Activated CD8-positive, alpha-beta memory T cell treated with anti-CD3 and anti-CD28 coated beads, Interleukin-2, amount 50 U/mL, for 1 hour (primary cell): ENCODE results near the gene PSMA8.
"Not testable (repeated sequence)": the region's sequence is repeated elsewhere in the genome, so short reads cannot be mapped to it uniquely, and the experiment has no call there.

ENCODE experiments used
- DNase-seq: peaks from one replicate; pipeline ENCODE4 v3.0.0-alpha.2; 2020; ENCODE audit errors: extremely low read depth

PSMA8 gene

DNA sequence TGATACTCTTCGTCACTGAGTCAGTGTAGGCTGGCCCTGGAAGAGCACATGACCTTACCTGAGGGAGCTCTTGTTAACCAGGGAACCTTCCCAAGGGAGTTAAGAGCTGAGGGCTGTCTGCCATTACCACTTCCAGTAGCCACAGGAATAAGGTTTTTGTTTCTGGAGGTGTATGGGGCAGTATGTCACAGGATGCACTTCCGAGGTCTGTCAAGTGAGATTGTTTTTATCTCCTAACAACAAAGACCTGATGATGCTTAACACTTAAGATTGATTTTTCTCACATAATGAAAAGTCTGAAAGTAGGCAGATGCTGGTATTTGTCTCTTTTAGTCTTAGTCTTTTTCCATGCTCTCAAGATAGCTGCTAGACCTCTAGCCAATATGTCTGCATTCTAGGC lies 41.8 kb downstream of the PSMA8 start:
- no peak for DNase-seq

DNA sequence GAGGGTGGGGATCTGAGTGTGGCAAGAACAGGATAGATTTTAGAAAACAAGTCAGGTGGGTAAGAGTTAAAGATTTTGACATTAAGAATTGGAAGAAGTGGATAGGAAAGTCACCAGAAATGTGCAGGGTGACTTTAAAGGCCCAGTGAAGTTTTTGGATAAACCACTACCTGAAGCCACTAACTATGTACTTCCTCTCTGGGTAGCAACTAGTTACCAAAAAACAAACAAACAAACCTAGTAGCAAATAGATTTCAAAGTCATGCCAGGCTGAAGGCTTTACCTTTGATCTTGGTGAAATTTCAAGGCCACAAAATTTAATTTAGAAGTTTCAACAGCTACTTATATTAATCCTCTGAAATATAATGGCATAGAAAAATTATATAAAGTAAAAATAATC lies 42.5 kb downstream of the PSMA8 start:
- no peak for DNase-seq

GRCh38 chr18:26181343-26181826 lies 47.7 kb downstream of the PSMA8 start:
- DNase-seq, result no peak

DNA sequence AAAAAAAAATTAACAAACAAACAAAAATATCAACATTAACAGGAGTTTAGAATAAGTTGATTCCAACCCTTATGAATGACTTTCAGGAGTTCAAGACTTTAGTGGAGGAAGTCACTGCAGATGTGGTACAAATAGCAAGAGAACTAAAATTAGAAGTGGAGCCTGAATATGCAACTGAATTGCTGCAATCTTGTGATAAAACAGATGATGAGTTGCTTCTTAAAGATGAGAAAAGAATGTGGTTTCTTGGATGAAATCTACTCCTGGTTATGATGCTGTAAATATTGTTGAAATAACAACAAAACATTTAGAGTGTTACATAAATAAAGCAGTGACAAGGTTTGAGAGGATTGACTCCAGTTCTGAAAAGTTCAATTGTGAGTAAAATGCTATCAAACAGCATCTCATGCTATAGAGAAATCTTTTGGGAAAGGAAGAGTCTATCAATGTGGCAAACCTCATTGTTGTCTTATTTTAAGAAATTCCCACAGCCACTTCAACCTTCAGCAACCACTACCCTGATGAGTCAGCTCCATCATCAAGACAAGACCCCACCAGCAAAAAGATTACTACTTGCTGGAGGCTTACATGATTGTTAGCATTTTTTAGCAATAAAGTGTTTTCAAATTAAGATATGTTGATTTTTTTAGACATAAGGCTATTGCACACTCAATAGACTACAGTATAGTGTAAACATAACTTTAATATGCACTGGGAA lies 49.9 kb downstream of the PSMA8 start:
- no peak for DNase-seq

DNA sequence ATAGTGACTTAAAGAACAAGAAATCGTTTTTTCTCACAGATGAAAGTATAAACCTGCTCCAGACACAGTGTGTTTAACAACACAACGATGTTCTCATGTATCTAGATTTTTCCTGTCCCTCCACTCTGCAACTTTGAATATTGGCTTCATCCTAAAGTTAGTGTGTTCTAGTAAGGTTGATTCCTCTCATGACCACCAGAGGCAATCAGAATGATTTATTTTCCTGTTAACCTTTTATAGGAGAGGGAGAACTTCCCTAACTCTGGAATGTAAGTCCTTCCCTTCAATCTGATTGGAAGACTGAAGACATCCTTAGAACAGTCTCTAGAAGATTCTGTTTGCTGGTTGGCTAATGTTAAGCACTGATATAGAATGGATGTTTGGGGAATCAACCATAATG lies 51.6 kb downstream of the PSMA8 start:
- no peak for DNase-seq

- DNase-seq, result no peak
Measured at GRCh38 chr18:26190506-26190905, 56.8 kb downstream of the PSMA8 start.

- no peak for DNase-seq
Measured at GRCh38 chr18:26192233-26192632, 58.6 kb downstream of the PSMA8 start.

- DNase-seq, result no peak
Measured at GRCh38 chr18:26196605-26197004, 62.9 kb downstream of the PSMA8 start.

DNA sequence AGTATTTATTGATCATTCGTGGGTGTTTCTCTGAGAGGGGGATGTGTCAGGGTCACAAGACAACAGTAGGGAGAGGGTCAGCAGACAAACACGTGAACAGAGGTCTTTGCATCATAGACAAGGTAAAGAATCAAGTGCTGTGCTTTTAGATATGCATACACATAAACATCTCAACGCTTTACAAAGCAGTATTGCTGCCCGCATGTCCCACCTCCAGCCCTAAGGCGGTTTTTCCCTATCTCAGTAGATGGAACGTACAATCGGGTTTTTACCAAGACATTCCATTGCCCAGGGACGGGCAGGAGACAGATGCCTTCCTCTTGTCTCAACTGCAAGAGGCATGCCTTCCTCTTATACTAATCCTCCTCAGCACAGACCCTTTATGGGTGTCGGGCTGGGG lies 68.3 kb downstream of the PSMA8 start:
- DNase-seq, result not testable (repeated sequence)

- no peak for DNase-seq
Measured at GRCh38 chr18:26205318-26205717, 71.6 kb downstream of the PSMA8 start.

DNA sequence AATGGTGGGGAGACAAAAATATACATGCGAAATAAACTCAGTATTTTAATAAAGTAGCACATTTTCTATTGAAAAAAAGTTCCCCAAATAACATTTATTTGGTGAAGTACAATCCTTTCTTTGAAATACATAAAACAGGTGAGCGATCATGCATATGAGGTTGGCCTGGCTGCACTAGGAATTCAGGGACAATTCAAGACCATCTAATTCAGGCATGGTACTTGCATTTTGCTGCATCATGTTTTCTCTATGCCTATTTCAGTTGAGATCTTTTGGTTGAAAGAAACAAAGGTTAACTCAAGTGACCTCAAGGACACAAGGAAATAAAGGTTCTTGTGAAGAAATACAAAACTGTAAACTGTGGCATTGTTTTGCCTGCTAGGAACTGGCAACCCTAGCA lies 72.8 kb downstream of the PSMA8 start:
- no peak for DNase-seq

- DNase-seq, result no peak
Measured at GRCh38 chr18:26207937-26208336, 74.3 kb downstream of the PSMA8 start.

DNA sequence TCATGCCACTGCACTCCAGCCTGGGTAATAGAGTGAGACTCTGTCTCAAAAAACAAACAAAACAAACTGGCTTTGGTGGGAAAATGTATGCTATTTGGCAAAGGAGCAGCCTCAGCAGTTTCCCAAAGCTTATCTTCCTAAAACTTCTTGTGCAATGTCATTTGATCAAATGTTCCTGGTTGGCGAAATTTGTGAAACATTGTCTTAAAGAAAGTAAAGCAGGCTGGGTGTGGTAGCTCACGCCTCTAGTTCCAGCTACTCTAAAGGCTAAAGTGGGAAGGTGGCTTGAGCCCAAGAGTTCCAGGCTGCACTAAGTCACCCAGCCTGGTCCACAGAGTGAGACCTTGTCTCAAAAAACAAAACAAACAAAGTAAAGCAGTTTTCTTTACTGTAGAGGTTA lies 75.3 kb downstream of the PSMA8 start:
- no peak for DNase-seq

- no peak for DNase-seq
Measured at GRCh38 chr18:26210147-26210546, 76.5 kb downstream of the PSMA8 start.

DNA sequence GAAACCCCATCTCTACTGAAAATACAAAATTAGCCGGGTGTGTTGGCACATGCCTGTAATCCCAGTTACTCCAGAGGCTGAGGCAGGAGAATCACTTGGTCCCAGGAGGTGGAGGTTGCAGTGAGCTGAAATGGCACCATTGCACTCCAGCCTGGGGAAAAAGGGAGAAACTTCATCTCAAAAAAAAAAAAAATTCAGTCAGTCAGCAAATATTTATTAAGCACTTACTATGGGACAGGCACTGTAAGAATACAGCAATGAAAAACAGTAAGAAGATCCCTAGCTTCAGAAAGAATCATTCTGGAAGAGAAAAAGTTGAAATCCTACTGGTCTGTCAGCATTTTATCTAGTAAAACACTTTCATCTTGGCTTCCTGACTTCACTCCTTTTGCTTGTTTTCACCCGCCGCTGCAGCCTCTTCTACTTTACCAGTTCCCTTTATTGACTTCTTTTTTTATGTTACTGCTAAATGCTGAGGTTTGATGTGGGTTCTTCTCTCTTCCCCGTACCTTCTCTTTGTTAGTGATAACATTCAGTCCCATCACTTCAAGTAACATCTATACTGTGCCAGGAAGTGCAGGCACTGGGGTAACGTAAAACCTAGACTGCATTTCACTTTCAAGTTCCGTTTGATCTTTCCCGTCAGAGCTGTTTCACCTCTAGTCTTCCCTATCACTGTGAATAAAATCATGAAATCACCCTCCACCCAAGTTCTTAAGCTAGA lies 81.7 kb downstream of the PSMA8 start:
- peak; percentile 33 for DNase-seq

- DNase-seq, result no peak
Measured at GRCh38 chr18:26225022-26225693, 91.5 kb downstream of the PSMA8 start.

DNA sequence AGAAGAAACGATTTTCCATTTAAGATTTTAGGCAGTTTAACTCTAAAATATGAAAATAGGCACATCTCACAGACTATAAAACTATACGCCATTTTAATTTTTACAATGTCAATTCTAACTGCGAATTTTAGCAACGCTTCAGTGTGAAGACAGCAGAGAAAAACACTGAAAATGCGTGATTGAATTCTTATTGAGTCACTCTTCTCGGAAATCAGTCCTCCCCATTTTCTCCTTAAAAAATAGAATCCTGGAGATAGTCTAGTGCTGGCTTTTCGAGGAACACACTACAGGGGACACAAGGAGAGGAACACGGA lies 92.2 kb downstream of the PSMA8 start:
- DNase-seq, result no peak

GRCh38 chr18:26226229-26227050 lies 92.8 kb downstream of the PSMA8 start, which contains the start of gene TAF4B:
Gene TAF4B, plus strand, starts transcription at chr18:26226445. Its CDS starts 489 bp downstream, at chr18:26226934.
- peak; percentile 84 for DNase-seq

GRCh38 chr18:26227051-26227670 lies 93.5 kb downstream of the PSMA8 start:
- DNase-seq, result no peak

GRCh38 chr18:26228562-26229260 lies 95.0 kb downstream of the PSMA8 start:
- DNase-seq, result no peak

- DNase-seq, result no peak
Measured at GRCh38 chr18:26230497-26230896, 96.8 kb downstream of the PSMA8 start.
